Fibroblast of mammary gland (primary cell): Measurements from ENCODE around the gene FOXF1.

Experiments used
- DNase-seq: peaks from one replicate; pipeline ENCODE4 v3.0.0-alpha.2; 2010; ENCODE audit warnings: low read depth
- H3K4me3 ChIP-seq: 2 replicates; pipeline ENCODE4 v1.5.1; 2011; ENCODE audit warnings: low read depth, mild to moderate bottlenecking, low read length, moderate library complexity; ENCODE audit not compliant: control insufficient read depth
- TF ChIP-seq, protein P1 (sequence below): conservative IDR thresholded peaks from 2 replicates; pipeline ENCODE4 v1.5.1; 2011; ENCODE audit warnings: low read depth, low read length, inconsistent platforms; ENCODE audit not compliant: control insufficient read depth, insufficient read depth

The FOXF1 gene

DNA sequence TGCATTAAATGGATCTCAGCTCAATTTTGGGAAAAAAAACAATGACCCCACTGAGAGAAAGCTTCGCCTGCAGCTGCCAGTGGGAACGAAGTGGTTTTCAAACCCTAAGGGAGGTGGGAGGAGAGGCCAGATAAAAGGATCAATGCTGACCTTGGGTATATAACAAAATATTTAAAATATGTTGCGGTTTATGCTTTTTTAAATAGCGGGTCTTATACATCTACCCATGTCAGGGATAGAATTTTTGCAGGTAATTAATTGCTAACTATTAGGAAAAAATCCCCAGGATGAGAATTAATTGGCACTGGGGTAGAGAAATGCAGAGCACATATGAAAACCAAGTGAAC, 10.9 kb upstream of the FOXF1 start:
- DNase-seq, result no peak
- TF ChIP-seq, protein P1, sequence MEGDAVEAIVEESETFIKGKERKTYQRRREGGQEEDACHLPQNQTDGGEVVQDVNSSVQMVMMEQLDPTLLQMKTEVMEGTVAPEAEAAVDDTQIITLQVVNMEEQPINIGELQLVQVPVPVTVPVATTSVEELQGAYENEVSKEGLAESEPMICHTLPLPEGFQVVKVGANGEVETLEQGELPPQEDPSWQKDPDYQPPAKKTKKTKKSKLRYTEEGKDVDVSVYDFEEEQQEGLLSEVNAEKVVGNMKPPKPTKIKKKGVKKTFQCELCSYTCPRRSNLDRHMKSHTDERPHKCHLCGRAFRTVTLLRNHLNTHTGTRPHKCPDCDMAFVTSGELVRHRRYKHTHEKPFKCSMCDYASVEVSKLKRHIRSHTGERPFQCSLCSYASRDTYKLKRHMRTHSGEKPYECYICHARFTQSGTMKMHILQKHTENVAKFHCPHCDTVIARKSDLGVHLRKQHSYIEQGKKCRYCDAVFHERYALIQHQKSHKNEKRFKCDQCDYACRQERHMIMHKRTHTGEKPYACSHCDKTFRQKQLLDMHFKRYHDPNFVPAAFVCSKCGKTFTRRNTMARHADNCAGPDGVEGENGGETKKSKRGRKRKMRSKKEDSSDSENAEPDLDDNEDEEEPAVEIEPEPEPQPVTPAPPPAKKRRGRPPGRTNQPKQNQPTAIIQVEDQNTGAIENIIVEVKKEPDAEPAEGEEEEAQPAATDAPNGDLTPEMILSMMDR, result no peak
- no peak overlapping the region for H3K4me3 ChIP-seq

DNA sequence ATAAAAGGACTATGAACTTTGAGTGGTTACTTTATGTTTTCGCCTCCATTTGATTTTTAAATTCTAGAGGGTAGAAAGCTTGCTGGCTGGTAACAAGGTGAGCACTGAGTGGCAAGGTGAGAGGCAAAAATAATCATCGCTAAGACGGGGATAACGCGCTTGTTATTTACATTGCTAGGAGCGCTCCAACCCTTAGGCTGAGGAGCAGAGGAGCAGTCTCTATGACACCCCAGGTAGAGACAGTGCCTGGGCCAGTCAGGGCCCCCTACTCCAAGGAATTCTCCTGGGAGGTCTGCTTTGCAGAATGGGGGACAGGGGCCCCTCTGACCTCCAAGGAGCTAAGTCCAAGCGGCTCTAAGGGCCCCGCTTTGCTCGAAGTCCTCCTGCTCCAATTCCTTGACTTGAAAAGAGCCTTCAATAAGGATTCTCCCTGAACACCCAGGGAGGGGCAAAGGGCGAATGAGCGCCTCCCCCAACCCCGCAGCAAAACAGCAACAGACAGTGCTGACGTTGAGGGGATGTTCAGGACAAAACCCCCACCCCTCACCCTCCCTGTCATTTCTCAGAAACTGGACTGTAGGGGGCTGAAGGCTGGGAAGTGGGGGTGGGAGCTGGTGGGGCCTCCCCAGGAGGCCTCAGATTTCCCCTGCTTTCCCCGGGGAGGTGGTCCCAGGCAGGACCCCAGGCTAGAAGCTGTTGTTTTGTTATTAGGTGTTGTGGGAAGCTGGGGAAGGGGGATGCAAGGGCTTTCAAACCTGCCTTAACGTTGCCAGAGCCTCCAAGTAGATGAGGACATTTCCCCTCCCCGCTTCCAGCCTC, 10.2 kb upstream of the FOXF1 start:
- no peak overlapping the region for H3K4me3 ChIP-seq
- TF ChIP-seq, protein P1, result no peak
- DNase-seq, result no peak

GRCh38 chr16:86500708-86501510, 9.4 kb upstream of the FOXF1 start:
- DNase-seq, result no peak
- TF ChIP-seq, protein P1, result no peak
- H3K4me3 ChIP-seq, result no peak overlapping the region

GRCh38 chr16:86501989-86502855, 8.1 kb upstream of the FOXF1 start:
- DNase-seq, result no peak
- H3K4me3 ChIP-seq, result no peak overlapping the region
- TF ChIP-seq, protein P1, result no peak

DNA sequence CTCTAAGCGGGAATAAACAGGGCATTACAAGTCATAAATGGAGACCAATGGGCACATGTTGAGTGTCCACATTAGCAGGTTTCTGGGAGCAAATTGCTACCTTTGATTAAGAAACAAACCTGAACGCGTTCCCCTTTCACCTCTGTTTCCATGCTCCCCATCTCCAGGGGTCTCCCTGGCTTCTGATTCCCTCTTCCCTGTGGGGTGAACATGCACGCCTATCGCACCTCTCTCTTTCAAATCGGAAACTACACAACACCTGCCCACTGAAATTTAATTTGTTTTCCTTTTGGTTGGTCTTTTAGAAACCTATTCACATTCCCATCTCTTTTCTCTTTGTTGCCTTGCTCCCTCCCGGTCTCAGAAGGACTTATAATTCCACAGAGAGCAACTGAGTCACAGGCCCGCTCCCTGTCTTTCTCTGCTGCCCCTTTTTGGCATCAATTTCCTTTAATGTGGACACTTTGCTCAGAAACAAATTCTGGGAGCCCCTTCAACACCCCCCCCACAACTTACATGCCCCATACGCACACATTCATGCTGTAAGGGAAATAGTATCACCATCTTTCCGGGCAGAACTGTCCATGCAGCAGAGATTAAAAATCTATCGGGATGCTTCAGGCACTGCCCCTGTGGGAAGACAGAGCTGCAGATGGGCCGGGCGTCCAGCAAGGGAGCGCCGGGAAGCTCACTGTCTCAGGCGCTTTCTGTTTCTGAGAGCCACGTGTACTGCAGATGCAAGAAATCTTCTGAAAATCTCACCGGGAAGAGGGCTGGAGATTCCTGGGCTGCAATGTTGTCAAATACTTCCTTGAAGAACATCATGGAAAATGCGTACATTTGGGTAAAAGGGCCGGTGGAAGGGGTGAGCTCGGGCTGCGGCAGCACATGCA, 7.2 kb upstream of the FOXF1 start:
- H3K4me3 ChIP-seq, result no peak overlapping the region
- TF ChIP-seq, protein P1, result no peak
- peak; percentile 41 for DNase-seq
